ENCODE data around the gene OCA2. TPM values are rescaled to one million over a fixed set of nuclear protein-coding genes. Genes with fewer than 3 reads are reported as not detected.

The OCA2 gene
- total and polyA plus RNA-seq, 2 of the 13 experiments (the other 11 are each of a cell fraction or from before 2014, with no cell fraction given) = 0.02 to 0.05 TPM

GRCh38 chr15:28037969-28038590, 61.0 kb downstream of the OCA2 start (continued):
- TF ChIP-seq ZNF407 (CRISPR knock-in tag; IDR thresholded peaks at IDR 0.05; ENCODE audit: not compliant biosample characterization) (no peak), MIXL1 (CRISPR knock-in tag; IDR thresholded peaks at IDR 0.05) (peak; percentile 58; the same call in 1 of the 2 replicates), FOSL2 (CRISPR knock-in tag; IDR thresholded peaks at IDR 0.05) (peak; percentile 34; the same call in 1 of the 2 replicates), ZFP91 (CRISPR knock-in tag; IDR thresholded peaks at IDR 0.05; ENCODE audit: borderline replicate concordance) (0 out of 2 replicates have a peak, but pooled peaks have one; percentile 36), PPARG (CRISPR knock-in tag; conservative IDR thresholded peaks at IDR 0.05) (peak; percentile 51; the same call in 1 of the 2 replicates), ARID5B (CRISPR knock-in tag; IDR thresholded peaks at IDR 0.05) (peak; percentile 70), ZNF367 (CRISPR knock-in tag; IDR thresholded peaks at IDR 0.05; ENCODE audit: borderline replicate concordance) (no peak), HDAC2 (CRISPR knock-in tag; IDR thresholded peaks at IDR 0.05) (peak; percentile 48; the same call in 1 of the 2 replicates), RXRB (CRISPR knock-in tag; IDR thresholded peaks at IDR 0.05; ENCODE audit: borderline replicate concordance) (0 out of 2 replicates have a peak, but pooled peaks have one; percentile 27), MAFK (conservative IDR thresholded peaks at IDR 0.05 in 1 of 2, IDR thresholded peaks at IDR 0.05 in 1 of 2; ENCODE audit: low read length in 2 of 2) (0 out of 4 replicates have a peak, but pooled peaks of 1 of the 2 experiments have one; percentile 7), POGK (CRISPR knock-in tag; conservative IDR thresholded peaks at IDR 0.05) (no peak), ZNF331 (CRISPR knock-in tag; IDR thresholded peaks at IDR 0.05) (peak; percentile 28; the same call in 1 of the 2 replicates), ZBTB21 (CRISPR knock-in tag; IDR thresholded peaks at IDR 0.05) (peak; percentile 55; the same call in 1 of the 2 replicates)

All from HepG2 (cell line).